NCI-H2171 treated with DMSO at 0.1 percent for 48 hours (cell line): ENCODE measurements around the gene CARD11.

Experiments used
- DNase-seq: peaks from one replicate; lab custom pipeline; 2025; lab: John Stamatoyannopoulos, UW

CARD11 gene

DNA sequence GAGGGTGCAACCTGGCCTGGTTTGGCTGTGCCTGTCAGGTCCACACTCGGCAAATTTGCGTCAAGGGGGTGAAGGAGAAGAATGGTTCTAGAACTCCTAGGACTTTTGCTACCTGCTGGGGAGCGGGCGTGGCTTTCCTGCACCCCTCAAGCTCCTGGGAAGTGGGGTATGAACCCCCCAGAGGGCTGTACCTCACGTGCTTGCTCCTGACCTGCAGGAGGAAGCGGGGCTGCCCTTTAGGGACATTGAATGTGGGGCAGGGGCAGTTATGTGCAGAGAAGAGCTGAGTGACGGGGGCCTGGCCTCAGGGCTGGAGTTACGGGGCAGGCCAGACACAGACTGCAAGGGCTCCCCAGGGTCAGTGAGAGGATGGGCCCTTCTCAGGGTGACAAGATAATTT, 138.2 kb downstream of the CARD11 start:
- no peak for DNase-seq

DNA sequence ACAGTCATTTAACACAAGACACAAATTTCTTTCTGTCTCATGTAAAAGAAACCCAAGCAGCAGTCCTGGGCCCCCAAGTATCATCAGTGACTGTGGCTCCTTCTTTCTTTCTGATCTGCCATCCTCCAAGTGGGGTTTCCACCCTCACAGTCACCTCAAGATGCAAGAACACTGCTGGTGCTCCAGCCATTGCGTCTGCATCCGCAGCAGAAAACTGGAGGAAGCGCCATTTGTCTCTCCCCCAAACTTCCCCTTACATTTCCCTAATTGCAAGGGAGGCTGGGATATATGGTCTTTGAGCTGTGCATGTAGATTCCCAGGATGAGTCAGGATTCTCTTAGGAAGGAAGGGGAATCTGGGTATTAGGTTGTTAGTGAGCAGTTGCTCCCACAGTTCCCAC, 138.6 kb downstream of the CARD11 start:
- DNase-seq = no peak

DNA sequence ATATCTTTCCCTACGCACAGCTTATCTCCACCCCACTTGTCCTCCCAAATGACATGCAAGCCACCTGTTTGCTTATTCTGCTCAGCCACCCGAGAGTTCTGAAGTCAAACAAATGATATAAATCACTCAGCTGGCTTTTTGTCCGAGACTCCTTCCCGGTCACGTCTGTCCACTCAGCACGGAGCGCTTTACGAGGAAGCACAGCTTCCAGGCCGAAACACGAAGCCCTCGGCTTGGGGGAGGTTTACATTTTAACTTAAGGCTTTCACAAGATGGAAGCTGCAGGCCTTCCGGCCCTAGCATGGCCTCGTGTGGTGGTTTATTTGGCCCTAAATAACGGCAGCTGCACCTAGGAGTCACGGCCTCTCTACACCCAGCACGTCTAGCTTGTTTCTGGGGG, 139.5 kb downstream of the CARD11 start:
- no peak for DNase-seq

DNA sequence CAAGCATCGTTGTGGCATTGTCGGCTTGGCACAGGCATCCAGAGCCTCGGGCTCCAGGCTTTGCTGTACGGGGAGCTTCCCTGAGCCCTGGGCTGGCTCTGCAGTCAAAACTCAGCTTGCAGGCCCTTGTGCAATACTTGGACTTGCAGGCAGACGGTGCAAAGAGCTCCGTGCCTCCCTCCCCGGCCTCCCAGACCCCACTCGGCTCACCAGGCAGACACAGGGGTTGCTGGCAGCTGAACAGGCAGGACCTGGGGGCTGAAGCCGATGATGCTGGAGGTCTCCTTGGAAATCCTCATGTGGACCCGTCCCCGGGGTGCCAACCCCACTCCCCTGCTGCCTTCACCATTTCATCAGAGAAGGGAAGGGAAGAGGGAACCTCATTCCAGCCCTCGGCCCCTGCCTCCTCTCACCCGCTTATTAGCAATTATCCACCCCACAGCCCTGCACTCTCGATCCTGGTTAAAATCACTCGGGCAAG, 139.9 kb downstream of the CARD11 start:
- no peak for DNase-seq

DNA sequence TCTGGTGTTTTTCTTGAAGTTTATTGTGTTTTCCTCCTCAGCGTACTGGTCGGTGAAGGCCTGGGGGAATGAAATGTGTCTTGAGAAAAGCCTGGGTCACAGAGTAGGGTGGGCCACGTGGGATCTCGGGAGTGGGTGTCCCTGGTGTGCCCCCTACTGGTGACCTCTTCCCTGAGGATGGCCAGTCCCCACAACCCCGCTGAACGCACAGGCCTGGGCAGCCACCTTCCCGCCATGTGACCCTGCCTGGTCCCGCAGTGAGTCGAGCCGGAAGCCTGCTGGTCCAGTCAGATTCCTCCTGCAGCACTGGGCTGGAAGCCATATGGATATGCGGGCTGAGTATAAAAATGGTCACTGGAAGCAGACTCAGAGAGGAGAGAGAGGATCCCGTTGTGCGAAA, 146.6 kb downstream of the CARD11 start:
- no peak for DNase-seq

DNA sequence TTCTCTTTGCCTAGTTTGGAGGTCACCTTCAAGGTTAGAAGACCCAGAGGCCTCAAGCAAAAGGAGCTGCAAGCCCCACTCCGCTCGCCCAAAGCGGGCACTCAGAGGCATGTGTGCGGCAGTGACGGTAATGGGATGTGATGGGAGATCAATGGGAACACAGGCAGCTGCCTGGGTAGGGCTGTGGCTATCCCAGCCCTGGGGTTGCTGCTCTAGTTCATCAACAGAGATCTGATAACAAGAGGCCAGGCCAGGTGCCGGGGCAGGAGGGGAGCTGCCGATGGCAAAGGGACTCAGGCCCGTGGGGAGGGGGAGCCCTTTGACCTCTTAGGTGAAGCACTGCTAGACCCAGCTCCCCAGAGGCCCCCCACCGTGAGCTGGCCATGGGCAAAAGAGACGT, 147.5 kb downstream of the CARD11 start:
- DNase-seq = no peak

DNA sequence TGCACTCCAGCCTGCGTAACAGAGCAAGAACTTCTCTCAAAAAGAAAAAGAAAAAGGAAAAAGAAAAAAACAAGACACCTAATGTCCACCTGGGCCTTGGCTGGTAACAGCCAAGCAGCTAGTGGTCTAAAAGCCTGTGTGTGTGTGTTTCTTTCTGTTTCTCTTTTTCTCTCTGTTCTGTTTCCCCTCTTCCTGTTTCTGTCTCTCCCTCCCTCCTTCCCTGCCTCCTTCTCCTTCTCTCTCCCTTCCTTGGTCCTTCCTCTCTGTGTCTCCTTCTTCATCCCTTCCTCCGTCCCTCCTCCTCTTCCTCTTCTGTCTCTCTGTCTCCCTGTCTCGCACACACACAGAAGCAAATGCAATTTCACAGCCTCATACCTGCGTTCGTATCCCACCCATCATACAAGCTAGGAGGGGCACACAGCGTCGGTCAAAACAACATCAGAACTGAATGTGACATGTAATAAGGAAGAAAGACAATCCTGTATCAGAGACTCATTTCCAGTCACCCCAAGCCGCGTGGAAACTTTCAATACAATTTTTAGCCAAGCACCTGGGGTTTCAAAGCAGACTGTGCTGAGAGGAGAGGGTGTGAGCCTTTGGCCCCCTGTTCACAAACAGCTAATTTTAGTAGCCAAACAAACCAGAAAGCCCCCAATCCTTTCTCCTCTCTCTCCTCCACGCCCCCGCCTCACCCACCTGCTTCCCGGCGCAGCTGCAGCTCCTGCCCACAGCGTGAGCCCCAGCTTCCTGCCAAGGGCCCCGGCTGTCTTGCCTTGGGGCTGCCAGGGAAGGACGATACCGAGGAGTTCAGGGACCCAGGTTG, 149.3 kb downstream of the CARD11 start:
- no peak for DNase-seq

DNA sequence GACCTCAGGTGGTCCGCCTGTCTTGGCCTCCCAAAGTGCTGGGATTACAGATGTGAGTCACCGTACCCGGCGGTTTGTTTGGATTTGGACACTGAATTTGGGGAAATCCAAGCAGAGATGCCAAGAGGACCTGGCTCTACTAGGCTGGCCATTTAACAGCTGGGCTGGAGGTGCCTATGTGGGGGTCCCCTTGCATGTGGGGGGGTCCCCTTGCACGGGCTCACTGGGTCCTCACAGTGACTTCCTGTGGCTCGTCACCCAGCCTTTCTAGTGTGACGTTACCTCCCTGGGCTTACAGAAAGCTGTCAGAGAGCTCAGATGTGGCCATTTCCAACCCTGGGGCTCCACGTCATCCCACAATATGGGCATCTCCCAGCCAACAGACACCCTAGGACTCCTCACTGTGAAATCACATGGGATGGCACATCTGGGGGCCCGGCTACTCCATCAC, 150.2 kb downstream of the CARD11 start:
- DNase-seq = no peak

DNA sequence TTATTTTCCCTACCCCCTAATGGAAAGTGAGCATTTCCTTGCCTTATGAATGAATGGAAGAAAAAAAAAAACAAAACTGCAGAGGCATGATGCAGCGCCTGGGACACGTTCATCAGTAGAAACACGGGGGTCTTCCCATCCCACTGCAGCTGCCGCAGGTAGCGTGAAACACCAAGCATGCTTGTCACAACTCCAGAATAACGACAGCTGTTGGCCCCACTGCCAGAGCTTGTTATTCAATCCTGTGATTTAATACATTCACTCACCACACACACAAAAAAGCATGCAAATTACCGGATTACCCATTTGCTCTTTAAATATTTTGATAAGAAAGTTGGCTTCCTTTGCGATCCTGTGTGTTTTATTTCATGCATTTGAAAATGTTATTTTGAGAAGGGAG, 151.1 kb downstream of the CARD11 start:
- DNase-seq = peak; percentile 91

DNA sequence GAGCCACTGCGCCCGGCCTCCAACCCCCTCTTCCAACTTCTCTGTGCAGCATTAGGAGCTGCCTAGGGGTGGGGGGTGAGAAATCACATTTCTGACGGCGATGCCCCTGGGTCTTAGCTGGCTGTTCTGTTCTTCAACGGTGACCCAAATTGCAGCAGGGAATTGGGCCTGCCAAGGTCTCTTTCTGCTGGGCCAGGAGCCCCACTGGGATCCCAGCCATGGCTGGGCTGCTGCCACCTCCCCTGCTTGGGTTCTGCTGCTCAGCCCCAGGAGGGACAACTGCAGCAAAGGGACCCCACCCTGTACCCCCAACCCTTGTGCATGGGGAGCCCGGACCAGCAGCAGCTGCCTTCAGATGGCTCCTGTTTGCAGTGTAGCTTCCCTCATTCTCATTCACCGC, 155.9 kb downstream of the CARD11 start:
- no peak for DNase-seq

DNA sequence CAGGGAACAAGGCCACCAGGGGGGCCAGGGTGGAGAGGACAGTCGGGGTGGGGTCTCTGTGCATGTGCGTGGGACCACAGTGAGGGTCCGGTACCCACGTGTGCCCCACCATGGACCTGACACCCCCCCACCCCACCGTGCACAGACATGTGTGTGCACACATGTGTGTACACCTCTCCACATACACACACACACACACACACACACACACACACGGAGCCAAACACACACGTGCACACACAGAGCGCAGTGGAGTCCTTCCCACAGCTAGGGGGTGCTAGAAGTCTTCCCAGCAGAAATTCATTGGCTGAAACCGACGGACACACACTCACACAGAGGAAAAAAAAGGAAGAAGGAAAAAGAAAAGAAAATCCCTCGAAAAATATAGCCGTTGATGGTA, 156.8 kb downstream of the CARD11 start:
- peak; percentile 92 for DNase-seq

DNA sequence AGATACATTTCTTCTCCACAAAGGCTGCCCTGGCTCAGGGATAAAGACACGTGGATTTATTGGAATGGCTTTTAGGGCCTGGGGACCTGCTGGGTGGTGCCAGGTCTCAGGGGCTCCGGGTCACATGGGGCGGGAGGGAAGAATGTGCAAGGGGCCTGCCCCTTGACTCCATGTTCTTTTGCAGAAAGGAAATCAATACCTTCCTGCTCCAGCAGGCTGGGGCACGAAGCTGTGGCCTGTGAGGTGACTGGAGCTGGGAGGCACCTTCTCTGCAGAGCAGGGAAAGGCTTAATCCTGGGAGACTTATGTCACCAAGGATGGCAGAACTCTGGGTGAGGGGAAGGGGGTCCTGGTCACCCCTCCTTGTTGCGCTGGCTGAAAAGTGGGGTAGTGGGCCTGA, 157.3 kb downstream of the CARD11 start:
- peak; percentile 35 for DNase-seq

DNA sequence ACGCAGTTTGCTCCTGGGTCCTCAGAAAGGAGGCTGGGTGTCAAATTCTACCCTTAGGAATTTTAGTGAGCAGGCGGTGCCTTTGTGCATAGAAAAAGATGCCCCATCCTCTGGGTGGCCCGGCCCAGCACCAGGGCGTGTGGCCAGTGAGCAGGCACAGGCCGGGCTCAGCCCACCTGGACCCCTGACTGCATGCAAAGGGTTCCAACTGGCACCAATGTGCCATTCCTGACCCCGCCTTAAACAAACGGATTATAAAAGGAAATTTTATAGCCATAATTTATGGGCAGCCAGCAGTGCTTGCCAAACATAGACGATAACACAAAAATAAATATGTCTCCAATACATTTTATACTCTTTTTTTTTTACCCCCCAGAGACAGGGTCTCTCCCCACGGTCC, 159.5 kb downstream of the CARD11 start:
- no peak for DNase-seq

DNA sequence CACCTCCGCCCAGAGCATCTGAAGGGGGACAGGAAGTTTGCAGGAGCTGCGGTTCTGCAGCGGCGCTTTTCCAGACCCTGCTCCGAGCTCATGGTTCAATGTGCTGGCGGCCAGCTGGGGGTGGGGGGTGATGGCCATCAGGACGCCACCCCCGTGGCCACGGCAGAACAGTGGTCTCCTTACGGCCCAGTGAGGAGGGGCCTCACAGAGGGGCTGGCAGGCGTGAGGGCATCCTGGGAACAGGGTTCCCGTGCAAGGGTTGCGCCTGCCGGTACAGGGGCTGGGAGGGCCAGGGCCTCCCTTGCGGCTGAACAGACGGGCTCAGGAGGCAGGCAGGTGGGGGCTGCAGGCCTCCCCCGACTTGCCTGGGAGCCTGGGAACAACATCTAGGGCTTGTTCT, 160.6 kb downstream of the CARD11 start:
- DNase-seq = no peak

DNA sequence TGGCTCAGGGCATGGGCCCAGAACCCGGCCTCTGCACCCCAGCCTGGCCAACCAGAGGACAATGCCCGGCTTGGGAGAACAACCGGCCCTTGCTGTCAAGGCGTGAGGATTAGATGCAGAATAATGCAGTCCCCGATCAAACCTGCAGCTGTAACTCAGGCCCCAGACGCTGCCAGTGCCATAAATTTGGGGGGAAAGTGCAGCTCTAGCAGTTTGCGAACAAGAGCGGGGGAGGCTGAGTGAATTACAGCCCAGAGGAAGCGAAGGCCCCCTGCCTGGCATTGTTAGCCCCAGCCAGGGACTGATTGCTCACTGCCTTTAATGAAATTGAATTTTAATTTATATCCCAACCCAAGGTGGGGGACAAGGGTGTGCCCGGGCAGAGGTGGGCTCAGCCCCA, 161.6 kb downstream of the CARD11 start:
- no peak for DNase-seq

DNA sequence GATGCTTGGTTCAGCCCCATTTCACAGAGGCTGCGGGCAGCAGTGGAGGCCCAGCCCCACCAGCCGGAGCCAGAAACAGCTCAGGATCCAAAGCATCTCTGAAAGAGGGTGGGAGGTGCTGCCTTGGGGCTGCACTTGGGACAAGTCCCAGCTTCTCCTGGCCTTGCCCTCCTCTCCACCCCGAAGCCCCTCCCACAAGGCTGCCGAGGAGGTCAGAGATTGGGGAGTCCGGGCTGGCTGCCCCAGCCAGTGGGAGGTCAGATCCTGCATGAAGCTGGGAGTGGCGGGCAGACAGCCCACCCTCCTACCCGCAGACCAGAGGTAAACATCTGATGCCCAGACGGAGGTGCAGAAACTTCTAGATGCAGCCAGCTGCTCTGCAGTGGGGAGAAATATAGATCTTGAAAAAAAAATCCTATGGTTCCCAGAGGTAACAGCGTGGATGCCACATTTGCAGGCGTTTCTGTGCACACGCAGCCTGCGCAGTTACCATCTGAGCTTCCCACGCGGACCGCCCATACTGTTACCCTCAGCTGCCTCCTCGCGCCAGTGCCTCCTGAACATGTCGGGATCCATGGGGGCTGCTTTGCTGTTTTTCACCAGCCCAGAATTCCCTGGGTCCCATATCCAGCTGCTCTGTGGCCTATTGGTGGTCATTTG, 162.7 kb downstream of the CARD11 start:
- DNase-seq = no peak

DNA sequence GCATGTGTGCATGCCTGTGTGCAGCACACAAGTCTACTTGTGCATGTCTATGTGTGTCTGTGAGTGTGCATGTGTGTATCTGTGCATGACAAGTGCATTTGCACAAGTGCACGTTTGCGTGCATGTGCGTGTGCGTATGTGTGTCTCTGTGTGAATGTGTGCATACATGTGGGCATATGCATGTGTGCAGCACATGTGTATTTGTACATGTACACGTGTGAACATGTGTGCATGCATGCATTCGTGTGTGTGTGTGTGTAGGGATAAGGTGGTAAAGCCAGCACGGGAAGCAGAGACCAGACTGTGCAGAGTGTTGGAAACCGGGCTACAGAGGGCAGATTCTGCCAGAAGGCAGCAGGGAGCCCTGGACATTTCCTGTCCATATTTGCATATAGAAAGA, 163.6 kb downstream of the CARD11 start:
- DNase-seq = no peak

DNA sequence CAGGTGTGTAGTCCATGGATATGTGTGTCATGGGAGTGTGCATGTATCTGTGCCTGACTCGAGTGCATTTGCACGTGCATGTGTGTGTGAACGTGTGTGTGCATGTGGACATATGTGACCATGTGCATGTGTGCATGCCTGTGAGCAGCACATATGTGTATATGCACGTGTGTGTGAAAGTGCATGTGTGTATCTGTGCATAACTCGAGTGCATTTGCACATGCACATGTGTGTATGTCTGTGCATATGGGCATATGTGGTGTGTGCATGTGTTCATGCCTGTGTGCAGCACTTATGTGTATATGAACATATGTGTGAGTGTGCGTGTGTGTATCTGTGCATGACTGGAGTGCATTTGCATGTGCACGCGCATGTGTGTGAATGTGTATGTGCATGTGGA, 164.3 kb downstream of the CARD11 start:
- DNase-seq = no peak

DNA sequence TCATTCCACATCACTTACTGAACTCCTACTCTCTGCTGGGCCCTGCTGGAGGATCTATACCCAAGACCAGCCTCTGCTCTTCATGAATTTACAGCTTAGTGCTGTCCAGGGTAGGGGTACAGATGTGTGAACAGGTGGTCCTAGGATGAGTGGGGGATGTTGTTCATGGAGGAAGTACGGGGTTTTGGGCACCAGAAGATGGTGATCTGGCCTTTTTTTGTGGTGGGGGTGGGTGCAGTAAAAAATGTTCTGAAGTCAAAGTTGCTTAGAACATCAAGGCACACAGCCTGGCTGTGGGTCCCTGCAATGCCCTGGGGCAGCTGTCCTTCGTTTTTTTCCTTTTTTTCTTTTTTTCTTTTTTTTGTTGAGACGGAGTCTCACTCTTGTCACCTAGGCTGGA, 165.4 kb downstream of the CARD11 start:
- DNase-seq = peak; percentile 17

DNA sequence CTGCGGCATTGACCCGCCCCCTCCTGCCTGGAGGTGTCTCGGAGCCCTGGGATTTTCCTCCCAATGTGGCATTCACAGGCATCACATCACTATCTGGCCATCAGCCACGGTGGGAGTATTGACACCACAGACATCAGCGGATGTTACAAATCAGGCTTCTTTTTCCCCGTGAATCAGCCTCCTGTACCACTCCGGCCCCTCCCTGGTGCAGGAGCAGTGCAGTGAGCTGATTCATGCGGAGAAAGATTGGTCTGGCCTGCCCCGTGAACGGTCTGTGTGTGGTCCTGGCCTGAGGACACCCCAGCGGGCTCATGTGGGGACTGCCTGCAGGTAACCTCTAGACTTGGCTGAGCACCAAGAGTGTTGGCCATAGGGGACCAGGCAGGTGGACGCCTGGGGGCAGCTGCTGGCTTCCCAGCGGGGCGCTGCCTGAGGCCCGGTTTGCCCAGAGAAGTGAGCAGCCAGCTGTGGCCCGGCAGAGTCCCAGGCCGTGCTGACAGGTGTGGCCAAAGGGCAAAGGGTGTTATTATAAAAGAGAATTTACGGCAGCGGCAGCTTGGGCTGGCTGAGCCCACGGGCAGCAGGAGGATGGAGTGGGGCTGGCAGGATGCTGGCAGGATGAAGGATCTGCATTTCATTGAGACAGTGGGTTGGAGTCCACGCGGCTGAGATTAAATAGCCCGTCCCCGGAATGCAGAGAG, 167.5 kb downstream of the CARD11 start:
- DNase-seq = no peak

DNA sequence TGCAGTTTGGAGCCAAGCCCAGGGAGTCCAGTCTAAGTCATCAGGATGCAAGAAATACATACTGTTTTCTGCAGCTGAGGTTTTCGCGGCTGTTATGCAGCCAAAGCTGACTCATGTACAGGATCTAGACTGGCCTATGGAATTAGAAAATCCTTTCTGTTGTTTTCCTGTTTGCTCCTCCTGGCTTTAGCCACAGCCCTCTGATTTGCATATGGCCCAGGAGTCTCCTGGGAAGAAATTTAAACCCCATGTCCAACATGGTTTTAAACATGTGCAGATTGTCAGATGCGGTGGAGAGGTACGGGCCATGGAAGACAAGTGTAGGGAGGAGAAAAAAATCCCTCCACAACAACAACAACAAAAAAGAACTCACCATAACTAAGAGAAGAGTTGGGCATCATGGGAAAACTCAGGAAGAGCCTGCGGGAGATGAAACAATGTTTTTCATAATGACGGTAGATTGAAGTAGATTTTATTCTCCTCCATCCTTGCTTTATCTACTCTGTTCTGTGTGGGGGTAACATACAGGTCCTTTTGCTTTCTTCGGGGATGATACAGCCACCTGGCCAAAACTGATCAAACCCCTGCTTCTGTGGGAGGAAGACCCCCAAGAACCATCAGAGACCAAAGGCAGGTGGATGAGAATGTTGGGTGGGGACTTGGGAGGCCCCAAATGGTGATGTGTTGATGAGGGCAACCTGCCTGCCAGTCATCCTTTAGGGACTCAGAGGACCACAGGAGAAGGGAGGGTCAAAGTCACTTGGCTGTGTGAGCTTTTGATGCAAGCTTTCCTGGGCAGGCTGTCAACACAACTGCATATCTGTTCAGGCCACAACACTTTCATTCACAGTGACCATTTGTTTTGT, 169.7 kb downstream of the CARD11 start:
- DNase-seq = peak; percentile 45

DNA sequence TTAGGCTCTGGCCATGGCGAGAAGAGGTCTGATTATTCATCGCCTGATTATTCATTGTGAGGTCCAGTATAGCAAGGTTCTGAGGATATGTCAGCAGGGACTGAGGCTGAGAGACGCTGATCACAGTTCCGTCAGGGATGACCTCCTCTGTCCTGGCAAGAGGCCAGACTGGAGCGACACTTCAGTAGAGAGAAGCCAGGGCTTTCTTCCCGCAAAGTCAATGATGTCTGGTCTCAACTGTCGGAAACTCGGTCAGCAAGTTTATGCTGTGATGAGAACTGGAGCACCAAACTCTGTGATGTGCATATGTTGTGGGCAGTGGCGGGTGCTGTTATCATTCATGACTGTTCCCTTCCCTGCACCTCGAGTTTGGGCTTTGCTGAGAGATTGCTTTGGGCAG, 170.5 kb downstream of the CARD11 start:
- no peak for DNase-seq
